ENCODE results near the gene RIC1. TPM values are rescaled to one million over a fixed set of nuclear protein-coding genes. Genes with fewer than 3 reads are reported as not detected.

RIC1 gene
- total and polyA plus RNA-seq, 2 of the 13 experiments (the other 11 are each of a cell fraction or from before 2014, with no cell fraction given): 18.2 to 19.0 TPM

DNA sequence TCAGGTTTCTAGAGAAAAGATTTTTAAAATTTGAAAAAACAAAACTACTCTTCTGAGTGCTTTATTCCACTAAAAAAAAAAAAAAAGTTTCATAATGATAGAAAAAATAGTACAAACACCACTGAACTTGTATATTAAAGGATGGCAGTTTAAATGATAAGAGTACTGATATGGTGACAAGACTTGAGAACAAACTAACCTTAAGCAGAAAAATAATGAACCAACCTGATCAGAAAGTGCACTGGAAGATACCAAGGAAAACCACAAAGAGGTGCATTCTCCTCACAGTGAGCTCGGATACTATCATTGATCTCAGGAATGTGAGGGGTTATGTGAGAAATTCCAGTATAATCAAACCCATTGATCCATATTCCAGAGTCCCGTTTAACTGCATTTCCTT, 169.7 kb downstream of the RIC1 start (continued):
- TF ChIP-seq, protein P1, sequence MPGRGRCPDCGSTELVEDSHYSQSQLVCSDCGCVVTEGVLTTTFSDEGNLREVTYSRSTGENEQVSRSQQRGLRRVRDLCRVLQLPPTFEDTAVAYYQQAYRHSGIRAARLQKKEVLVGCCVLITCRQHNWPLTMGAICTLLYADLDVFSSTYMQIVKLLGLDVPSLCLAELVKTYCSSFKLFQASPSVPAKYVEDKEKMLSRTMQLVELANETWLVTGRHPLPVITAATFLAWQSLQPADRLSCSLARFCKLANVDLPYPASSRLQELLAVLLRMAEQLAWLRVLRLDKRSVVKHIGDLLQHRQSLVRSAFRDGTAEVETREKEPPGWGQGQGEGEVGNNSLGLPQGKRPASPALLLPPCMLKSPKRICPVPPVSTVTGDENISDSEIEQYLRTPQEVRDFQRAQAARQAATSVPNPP (CRISPR knock-in tag; IDR thresholded peaks at IDR 0.05): no peak
- no peak for TF ChIP-seq ZBTB8A (CRISPR knock-in tag; IDR thresholded peaks at IDR 0.05; ENCODE audit: borderline replicate concordance, low read depth)
- TF ChIP-seq SPEN (CRISPR knock-in tag; IDR thresholded peaks at IDR 0.05; ENCODE audit: low read depth): no peak

GRCh38 chr9:5799314-5799713, 170.4 kb downstream of the RIC1 start:
- no peak overlapping the region for H3K4me3 ChIP-seq (replicated peaks in 1 of 3; ENCODE audit: insufficient read depth in 1 of 3, low read depth in 2 of 3, low read length in 3 of 3)
- H3K27me3 ChIP-seq (ENCODE audit: control insufficient read depth in 1 of 2, insufficient read depth in 2 of 2, low read length in 2 of 2): no peaks in the 10 kb centered on the region
- H3K4me1 ChIP-seq (ENCODE audit: insufficient read depth, low read length): no peaks in the 10 kb centered on the region
- no peaks in the 10 kb centered on the region for H4K20me1 ChIP-seq (ENCODE audit: insufficient read depth, low read length)
- DNase-seq (ENCODE audit: low spot score) (peak; percentile 28), ATAC-seq (peak; percentile 59), FAIRE-seq (no peak)
- H3K9ac ChIP-seq (ENCODE audit: insufficient read depth, low read depth, low read length): no peak overlapping the region
- no peak overlapping the region for H2AFZ ChIP-seq (ENCODE audit: low read length)
- peaks cover 4 to 38% of the 10 kb centered on the region in 2 experiments for H3K36me3 ChIP-seq (replicated peaks in 1 of 2; ENCODE audit: control insufficient read depth in 1 of 2, insufficient read depth in 2 of 2, low read length in 2 of 2)
- no peak overlapping the region for H3K4me2 ChIP-seq (ENCODE audit: low read depth, low read length)
- in situ Hi-C loops (cut with HindIII; ENCODE audit: extremely low pct_ligation_motif_present, low pct_unique_long_range_greater_than_20kb) (no loop called here), intact Hi-C loops (cut with micrococcal nuclease; ENCODE audit: unreplicated experiment) (loop anchor here (2.0 kb wide), 1 partner anchor 33 kb away; the partner anchor contains the start of gene ERMP1)
- CTCF ChIA-PET (ENCODE audit: low intra/inter-chr PET ratio, low total read pairs): no interaction called here
- POLR2A ChIA-PET: no interaction called here
- no peak overlapping the region for H3K27ac ChIP-seq (ENCODE audit: extremely low read length, insufficient read depth, low read length)
- WGBS (ENCODE audit: low lambda C conversion rate): 77% methylated on average over 5 of the region's 5 CpGs
- BruUV-seq (replicated peaks): no TSS peak
- no peaks in the 10 kb centered on the region for H3K9me3 ChIP-seq (ENCODE audit: low read length)
- H3K79me2 ChIP-seq (ENCODE audit: insufficient read depth, low read length): peaks cover 2% of the 10 kb centered on the region
- TF ChIP-seq ELF3 (CRISPR knock-in tag; IDR thresholded peaks at IDR 0.05) (peak; percentile 12; the same call in 1 of the 2 replicates), RAD21 (CRISPR knock-in tag; IDR thresholded peaks at IDR 0.05) (peak; percentile 42; the same call in 1 of the 2 replicates), MTA1 (CRISPR knock-in tag; IDR thresholded peaks at IDR 0.05; ENCODE audit: borderline replicate concordance) (no peak), SMC3 (IDR thresholded peaks at IDR 0.05; ENCODE audit: low read length) (peak; percentile 50), MBNL3 (CRISPR knock-in tag; conservative IDR thresholded peaks at IDR 0.05) (no peak)
- TF ChIP-seq, protein P2, sequence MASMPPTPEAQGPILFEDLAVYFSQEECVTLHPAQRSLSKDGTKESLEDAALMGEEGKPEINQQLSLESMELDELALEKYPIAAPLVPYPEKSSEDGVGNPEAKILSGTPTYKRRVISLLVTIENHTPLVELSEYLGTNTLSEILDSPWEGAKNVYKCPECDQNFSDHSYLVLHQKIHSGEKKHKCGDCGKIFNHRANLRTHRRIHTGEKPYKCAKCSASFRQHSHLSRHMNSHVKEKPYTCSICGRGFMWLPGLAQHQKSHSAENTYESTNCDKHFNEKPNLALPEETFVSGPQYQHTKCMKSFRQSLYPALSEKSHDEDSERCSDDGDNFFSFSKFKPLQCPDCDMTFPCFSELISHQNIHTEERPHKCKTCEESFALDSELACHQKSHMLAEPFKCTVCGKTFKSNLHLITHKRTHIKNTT (CRISPR knock-in tag; IDR thresholded peaks at IDR 0.05): no peak
- TF ChIP-seq, protein P3, sequence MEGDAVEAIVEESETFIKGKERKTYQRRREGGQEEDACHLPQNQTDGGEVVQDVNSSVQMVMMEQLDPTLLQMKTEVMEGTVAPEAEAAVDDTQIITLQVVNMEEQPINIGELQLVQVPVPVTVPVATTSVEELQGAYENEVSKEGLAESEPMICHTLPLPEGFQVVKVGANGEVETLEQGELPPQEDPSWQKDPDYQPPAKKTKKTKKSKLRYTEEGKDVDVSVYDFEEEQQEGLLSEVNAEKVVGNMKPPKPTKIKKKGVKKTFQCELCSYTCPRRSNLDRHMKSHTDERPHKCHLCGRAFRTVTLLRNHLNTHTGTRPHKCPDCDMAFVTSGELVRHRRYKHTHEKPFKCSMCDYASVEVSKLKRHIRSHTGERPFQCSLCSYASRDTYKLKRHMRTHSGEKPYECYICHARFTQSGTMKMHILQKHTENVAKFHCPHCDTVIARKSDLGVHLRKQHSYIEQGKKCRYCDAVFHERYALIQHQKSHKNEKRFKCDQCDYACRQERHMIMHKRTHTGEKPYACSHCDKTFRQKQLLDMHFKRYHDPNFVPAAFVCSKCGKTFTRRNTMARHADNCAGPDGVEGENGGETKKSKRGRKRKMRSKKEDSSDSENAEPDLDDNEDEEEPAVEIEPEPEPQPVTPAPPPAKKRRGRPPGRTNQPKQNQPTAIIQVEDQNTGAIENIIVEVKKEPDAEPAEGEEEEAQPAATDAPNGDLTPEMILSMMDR (CRISPR knock-in tag; IDR thresholded peaks at IDR 0.05): peak; percentile 62
